Kidney tubule cell (primary cell): ENCODE results near the gene MFSD11.
"Not testable (repeated sequence)": the region's sequence is repeated elsewhere in the genome, so short reads cannot be mapped to it uniquely, and the experiment has no call there.

Experiments
- DNase-seq: peaks from one replicate; pipeline ENCODE4 v3.0.0-alpha.2; 2018; ENCODE audit warnings: low spot score

Gene MFSD11

GRCh38 chr17:76726776-76727718 is 10.9 kb upstream of the MFSD11 start, which contains the start of gene METTL23:
Gene METTL23, plus strand, starts transcription at chr17:76726839. Its CDS starts 2,872 bp downstream, at chr17:76729711.
- DNase-seq = peak; percentile 80

- DNase-seq = peak; percentile 72
Observed at GRCh38 chr17:76727745-76728456, 10.0 kb upstream of the MFSD11 start.

GRCh38 chr17:76731800-76732733 is 5.9 kb upstream of the MFSD11 start:
- DNase-seq = not testable (repeated sequence)

GRCh38 chr17:76732734-76733617 is 4.9 kb upstream of the MFSD11 start:
- peak; percentile 19 for DNase-seq

GRCh38 chr17:76733618-76733957 is 4.3 kb upstream of the MFSD11 start:
- no peak for DNase-seq

DNA sequence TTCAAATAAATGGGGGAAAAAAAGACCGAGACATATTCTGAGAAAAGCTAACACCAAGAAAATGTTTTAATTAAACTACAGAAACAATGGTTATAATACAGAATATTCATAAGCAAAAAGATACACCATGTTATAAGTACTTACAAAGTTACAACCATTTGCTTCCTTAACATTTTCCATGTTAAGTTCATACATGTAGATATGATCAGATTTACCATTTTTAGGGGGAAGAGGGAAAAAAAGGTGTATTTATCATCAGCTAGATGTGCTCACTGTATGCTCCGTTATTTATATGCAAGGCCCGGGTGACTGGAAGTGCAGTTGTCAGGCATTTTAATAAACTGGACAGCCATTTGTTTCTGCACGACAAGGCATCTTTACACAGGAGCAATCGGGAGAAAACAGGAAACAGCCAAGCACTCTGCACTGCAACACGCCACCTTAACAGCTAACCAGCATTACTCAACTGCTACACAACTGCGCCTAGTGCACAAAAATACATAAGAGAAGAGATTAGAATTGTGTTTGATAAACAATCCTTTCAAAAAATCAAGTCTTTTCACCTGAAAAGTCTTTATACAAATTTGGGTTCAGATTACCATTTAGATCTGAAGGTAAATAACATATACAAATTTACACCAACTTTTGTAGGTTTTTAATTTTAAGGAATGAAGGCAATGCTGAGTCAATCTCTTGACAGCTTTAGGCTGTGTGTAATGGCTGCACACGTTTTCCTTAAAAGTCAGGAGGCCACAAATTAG is 3.7 kb upstream of the MFSD11 start:
- peak; percentile 37 for DNase-seq

DNA sequence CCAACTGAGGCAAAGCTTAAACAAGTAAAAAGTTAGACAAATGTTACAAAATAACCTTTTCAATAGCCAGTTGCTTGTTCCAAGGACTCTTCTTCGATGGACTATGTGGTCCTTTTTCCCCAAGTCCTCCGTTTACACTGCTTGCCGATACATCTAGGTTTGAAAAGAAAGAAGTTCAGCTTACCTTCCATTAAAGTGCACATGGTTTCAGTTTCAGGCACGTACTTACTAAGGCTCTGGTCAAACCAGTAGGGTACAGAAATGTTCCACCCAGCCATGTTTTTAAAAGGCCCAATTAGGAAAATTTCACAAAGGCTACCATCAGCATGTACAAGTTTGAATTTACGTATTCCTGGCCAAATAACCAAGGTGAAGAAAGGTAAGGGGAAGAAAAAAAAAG is 2.9 kb upstream of the MFSD11 start:
- peak; percentile 43 for DNase-seq

DNA sequence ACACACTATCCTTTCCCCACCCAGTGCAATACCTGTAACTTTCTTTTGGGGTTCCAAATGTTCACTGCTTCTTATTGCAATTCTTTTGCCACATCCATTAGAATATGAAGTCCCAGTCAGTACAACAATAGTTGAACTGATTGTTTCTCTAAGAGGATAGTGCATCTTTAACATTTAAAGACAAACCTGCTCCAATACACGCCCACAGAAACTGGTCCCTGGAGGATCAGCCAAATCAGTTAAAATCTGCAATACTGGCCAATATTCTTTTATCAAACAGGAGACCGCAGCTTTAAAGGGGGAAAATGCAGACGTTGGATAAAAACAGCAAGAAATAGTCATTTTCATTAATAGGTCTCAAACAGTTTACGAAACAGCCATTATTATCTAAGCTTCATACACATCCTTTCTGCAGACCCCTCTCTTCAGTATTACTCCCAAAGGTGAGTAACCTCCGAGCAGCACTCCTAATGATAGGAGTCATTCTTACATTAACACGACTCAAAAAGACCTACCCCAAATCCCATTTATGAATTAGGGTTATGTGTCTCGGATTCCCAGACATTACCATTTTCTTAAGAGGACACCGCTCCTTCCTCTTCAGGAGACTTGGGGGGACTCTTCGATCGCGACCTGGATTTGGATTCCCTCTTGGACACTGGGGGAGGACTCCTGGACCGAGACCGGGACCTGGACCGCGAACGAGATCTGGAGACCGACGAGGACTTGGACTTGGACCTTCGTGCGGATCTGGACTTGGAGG is 2.2 kb upstream of the MFSD11 start:
- DNase-seq = peak; percentile 20

- peak; percentile 55 for DNase-seq
Observed at GRCh38 chr17:76736349-76737081, 1.4 kb upstream of the MFSD11 start.

DNA sequence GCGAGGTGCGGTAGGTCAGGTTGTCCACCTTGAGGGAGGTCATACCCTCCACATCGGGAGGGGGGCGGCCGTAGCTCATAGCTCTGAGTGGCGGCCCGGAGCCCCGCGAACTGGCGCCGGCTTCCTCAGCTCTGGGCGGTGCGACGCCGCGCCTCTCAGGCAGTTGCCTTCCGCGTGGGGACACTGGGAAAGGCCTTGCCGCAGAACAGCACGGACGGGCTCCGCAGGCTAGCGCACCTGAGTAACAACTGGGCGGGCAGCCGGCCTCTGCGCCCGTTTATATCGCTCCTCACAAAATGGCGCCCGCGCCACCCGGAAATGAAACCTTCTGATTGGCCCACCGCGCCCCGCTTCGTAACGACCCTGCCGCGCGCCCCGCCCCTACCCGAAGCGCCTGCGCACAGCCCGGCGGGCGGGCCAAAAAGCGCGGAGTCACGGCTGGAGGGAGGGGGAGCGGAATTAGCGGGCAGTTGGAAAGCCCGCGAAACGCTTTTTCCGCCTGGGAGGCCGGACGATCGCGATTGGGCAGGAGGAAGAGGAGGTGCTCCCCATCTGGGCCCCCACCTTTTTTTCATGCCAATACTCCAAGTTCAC is 740 bp upstream of the MFSD11 start, which contains the start of gene SRSF2:
Gene SRSF2, minus strand, starts transcription at position 250 of the 594 bp plus-strand sequence. Its CDS starts 171 bp downstream, at position 79.
- peak; percentile 98 for DNase-seq

- DNase-seq = no peak
Observed at GRCh38 chr17:76738468-76738850, 540 bp downstream of the MFSD11 start.

DNA sequence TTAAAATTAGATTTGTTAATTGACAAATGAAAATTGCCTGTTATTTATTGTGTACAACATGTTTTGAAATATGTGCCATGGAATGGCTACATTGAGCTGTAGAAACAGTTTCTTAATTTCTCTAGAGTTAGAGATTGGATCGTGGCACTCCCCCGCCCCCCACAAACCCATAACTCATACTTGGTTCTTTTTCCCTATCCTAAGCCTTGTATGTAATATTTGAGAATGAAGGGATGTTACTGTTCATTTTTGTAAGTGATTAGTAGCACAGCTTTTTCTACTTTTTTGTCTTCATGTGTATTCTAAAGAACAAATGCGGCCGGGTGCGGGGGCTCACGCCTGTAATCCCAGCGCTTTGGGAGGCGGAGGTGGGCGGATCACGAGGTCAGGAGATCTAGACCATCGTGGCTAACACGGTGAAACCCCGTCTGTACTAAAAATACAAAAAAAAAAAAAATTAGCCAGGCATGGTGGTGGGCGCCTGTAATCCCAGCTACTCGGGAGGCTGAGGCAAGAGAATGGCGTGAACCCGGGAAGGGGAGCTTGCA is 1.7 kb downstream of the MFSD11 start:
- not testable (repeated sequence) for DNase-seq

- no peak for DNase-seq
Observed at GRCh38 chr17:76740329-76741118, 2.6 kb downstream of the MFSD11 start.

GRCh38 chr17:76742958-76743357 is 5.0 kb downstream of the MFSD11 start:
- DNase-seq = peak; percentile 30

DNA sequence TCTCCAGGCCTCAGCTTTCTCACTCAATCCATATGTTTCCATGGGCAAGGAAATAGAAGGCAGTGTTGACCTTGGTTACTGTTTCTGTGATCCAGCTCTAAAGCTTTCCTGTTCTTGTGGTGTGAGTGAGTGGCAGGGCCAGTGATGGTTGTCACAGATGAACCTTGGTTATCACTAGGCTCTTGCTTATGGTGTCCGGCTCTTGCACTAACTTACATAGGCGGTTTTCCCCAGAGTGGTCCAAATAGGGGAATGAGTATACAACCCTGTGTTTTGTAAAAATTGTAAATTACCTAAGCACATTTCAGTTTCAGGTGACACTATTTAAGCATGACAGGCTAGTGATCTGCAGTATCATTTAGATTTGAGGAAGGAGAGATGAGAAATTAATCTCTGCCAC is 6.8 kb downstream of the MFSD11 start:
- no peak for DNase-seq

DNA sequence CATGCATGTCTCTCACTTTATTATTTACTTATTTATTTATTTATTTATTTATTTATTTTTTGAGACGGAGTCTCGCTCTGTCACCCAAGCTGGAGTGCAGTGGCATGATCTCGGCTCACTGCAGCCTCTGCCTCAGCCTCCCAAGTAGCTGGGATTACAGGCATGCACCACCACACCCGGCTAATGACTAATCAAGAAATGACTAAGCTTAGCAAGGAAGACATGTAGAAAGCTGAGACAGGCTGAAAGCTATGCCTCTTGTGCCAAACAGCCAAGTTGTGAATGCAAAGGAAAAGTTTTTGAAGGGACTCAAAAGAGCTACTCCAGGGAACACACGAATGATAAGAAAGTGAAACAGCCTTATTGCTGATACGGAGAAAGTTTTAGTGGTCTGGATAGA is 7.9 kb downstream of the MFSD11 start:
- peak; percentile 43 for DNase-seq
